Omental fat pad (tissue), 4 donors: Measurements from ENCODE around the gene DNM3. TPM values are rescaled to one million over a fixed set of nuclear protein-coding genes. Genes with fewer than 3 reads are reported as not detected.

Source experiments
- ATAC-seq: fragments of 150-250 bp; one replicate; pipeline ENCODE4 v1.9.1; 2016; ENCODE audit warnings: mild to moderate bottlenecking, moderate library complexity; ENCODE audit not compliant: low FRiP score
- DNase-seq: peaks from one replicate; pipeline ENCODE4 v3.0.0-alpha.2; 2019; ENCODE audit warnings: low spot score
- total RNA-seq, 4 donors: library from RNA; depleted of rRNA; stranded (reverse); fragments of >200 nt; gene quantifications; one replicate each; pipeline ENCODE4 v1.1.0, GENCODE V29; 2016
- TF ChIP-seq, protein P1 (sequence below), 3 donors: fragments of 450-650 bp; IDR thresholded peaks; one replicate each; pipeline ENCODE4 v1.5.1; 2016 to 2017; ENCODE audit warnings: antibody characterized with exemption in 3 of 3, mild to moderate bottlenecking in 3 of 3, moderate library complexity in 2 of 3

The DNM3 gene
- total RNA-seq, 4 donors from 2014 or later = 2.9 to 15.8 (median 5.5) TPM

DNA sequence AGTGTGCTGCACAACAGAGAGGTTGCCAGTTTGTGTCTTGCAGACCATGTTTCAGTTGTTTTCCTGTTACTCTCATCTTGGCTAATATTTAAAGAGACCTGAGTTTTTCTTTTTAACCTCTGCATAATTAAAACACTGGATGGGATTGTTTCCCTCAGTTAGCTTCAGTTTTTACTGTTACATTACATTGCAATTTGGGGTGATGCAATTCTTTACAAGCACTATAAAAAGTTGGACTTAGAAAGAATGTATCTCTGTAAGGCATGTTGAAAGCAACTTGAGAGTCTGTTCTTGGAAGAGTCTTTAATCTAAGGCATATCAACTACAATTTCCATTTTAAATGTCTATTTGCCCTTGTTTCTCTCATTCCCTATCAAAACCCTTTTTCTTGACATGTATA is 99.1 kb downstream of the DNM3 start:
- no peak for DNase-seq
- TF ChIP-seq, protein P1, sequence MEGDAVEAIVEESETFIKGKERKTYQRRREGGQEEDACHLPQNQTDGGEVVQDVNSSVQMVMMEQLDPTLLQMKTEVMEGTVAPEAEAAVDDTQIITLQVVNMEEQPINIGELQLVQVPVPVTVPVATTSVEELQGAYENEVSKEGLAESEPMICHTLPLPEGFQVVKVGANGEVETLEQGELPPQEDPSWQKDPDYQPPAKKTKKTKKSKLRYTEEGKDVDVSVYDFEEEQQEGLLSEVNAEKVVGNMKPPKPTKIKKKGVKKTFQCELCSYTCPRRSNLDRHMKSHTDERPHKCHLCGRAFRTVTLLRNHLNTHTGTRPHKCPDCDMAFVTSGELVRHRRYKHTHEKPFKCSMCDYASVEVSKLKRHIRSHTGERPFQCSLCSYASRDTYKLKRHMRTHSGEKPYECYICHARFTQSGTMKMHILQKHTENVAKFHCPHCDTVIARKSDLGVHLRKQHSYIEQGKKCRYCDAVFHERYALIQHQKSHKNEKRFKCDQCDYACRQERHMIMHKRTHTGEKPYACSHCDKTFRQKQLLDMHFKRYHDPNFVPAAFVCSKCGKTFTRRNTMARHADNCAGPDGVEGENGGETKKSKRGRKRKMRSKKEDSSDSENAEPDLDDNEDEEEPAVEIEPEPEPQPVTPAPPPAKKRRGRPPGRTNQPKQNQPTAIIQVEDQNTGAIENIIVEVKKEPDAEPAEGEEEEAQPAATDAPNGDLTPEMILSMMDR (IDR thresholded peaks at IDR 0.05) = no peak
- no peak for ATAC-seq

DNA sequence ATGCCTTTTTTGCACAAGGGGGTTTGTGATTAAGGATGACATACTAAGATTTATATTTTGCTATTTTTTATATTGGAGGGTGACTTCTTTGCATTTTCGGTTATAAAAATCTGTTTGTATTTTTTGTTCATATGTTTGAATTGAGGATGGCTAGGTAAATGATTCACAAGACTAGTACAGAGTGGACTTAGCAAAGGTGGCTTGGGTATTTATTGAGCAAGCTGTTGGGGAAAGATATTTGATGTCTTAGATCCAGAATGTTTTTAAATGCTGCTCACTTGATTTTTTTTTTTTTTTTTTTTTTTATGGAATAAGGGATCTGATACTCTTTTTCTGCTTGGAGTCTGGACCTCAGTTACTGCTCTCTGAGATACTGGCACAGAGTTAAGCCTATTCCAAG is 100.6 kb downstream of the DNM3 start:
- DNase-seq (no peak), ATAC-seq (no peak)
- TF ChIP-seq, protein P1 (IDR thresholded peaks at IDR 0.05) = no peak

DNA sequence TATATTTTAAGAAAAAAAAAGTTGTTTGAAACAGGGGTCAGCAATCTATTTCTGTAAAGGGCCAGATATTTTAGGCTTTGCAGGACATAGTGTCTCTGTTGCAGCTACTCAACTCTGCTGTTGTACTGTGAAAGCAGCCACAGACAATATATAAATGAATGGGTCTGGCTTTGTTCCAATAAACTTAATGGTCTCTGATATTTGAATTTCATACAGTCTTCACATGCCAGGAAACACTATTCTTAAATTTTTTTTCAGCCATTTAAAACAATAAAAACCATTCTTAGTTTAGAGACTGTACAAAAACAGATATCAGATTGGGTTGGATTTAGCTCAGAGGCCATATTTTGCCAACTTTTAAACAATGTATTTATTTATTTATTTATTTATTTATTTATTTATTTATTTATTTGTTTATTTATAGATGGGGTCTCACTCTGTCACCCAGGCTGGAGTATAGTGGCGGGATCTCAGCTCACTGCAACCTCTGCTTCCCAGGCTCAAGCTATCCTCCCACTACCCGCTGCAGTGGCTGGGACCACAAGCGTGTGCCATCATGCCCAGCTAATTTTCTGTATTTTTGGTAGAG is 102.8 kb downstream of the DNM3 start:
- no peak for DNase-seq
- TF ChIP-seq, protein P1 (IDR thresholded peaks at IDR 0.05) = no peak
- no peak for ATAC-seq

DNA sequence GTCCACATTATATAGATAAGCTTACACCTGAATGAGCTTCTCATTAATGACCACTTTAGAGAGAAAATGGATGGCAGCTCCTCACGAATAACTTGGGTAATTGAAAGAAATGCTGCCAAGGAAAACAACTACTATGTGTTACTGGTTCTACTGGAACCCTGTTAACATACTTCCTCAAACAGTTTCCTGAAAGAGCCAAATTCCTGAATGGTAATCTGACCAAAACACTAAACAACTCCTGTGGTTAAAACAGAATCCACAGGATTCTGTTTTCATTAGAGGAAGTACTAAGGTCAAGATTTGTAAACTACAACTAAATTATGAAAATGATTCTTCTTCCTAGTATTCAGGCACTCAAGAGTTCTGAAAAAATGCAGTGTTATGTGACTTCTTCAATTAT is 107.2 kb downstream of the DNM3 start:
- ATAC-seq (no peak), DNase-seq (no peak)
- TF ChIP-seq, protein P1 (IDR thresholded peaks at IDR 0.05) = no peak

DNA sequence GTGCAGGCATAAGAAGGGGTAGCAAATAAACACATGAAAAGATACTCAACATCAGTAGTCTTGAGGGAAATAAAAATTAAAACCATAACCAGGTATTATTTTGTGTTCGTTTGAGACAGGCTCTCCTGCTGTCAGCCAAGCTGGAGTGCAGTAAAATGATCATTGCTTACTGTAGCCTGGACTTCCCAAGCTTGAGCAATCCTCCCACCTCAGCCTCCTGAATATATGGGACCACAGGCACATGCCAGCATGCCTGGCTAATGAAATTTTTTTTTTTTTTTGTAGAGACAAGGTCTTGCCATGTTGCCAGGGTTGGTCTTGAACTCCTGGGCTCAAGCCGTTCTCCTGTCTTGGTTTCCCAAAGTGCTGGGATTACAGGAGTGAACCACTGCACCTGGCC is 108.0 kb downstream of the DNM3 start:
- TF ChIP-seq, protein P1 (IDR thresholded peaks at IDR 0.05) = no peak
- no peak for DNase-seq
- ATAC-seq = no peak

DNA sequence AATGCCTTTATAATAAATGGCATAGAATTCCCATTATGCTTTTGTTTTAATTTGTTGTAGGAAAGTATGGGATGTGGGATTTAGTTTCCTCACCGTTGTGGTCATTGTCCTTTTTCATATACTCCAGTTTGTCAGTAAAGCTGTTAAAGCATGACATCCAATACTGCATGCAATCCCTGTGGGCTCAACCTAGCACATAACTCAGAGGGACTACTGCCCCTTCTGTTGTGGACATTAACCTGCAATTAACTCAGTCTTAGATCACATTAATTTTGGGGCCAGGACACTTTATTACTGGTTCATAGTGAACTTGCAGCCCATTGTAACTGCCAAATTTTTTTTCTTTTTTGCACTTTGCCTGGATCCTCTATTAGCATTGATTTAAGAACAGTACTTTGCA is 112.5 kb downstream of the DNM3 start:
- ATAC-seq (no peak), DNase-seq (no peak)
- TF ChIP-seq, protein P1 (IDR thresholded peaks at IDR 0.05) = no peak

DNA sequence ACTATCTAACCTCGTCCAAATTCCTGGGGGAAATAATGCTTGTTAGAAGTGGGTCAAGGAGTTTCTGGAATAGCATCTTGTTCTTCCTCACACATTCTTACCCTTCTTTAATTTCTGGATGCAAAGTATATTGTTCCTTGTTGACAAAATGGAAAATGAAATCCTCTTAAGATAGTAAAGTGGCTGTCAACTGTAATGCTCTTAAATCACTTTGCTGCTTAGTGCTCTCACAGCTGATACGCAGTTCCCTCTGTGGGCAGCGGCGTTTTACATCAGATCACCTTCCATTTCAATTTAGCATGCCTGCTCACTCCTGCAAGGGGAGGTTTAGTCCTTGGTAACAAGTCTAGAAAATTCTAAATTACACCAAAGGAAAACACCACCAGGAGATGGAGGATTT is 113.1 kb downstream of the DNM3 start:
- no peak for DNase-seq
- TF ChIP-seq, protein P1 (IDR thresholded peaks at IDR 0.05) = no peak
- no peak for ATAC-seq
